Suppressor macrophage (primary cell): ENCODE data around the gene FBXW5.

ENCODE experiments used
- DNase-seq, 4 experiments: peaks; one replicate each; pipeline ENCODE4 v3.0.0-alpha.2; 2020 to 2022

FBXW5 gene

DNA sequence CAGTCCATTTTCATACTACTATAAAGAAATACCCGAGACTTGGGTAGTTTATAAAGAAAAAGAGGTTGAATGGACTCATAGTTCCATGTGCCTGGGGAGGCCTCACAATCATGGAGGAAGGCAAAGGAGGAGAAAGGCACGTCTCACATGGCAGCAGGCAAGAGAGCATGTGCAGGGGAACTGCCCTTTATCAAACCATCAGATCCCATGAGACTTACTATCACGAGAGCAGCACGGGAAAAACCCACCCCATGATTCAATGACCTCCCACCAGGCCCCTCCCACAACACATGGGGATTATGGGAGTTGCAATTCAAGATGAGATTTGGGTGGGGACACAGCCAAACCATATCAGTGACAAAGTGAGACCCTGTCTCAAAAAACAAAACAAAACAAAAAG lies 38.3 kb downstream of the FBXW5 start:
- DNase-seq = no peak

GRCh38 chr9:136903041-136903554 lies 41.4 kb downstream of the FBXW5 start:
- DNase-seq = no peak

GRCh38 chr9:136902259-136902821 lies 42.2 kb downstream of the FBXW5 start:
- DNase-seq = peak; percentile 33 to 79 (median 50)

GRCh38 chr9:136901516-136902258 lies 42.9 kb downstream of the FBXW5 start:
- DNase-seq = peak in 2 of 4 experiments; percentile 31 to 46

DNA sequence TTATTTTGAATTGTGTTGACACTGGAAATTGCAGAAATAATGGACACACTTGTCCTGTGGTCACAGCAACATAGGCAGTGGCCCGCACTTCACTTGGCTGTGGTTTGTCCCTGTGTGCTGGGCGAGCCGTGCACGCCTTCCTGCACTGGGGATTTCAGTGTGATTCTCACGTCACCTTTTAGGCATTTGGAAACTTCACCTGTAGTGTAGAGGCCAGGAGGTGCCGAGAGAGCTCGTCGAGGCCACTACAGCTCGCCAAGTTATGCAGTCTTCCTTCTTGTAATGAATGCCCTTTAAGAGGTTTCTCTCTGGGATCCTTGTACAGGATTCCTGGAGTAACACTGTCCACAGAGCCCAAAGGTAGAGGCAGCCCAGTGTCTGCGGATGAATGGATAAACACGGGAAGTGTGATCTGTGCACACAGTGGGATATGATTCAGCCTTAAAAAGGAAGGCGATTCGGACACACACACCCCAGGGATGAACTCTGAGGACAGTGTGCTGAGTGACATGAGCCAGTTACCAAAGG lies 43.5 kb downstream of the FBXW5 start:
- no peak for DNase-seq

DNA sequence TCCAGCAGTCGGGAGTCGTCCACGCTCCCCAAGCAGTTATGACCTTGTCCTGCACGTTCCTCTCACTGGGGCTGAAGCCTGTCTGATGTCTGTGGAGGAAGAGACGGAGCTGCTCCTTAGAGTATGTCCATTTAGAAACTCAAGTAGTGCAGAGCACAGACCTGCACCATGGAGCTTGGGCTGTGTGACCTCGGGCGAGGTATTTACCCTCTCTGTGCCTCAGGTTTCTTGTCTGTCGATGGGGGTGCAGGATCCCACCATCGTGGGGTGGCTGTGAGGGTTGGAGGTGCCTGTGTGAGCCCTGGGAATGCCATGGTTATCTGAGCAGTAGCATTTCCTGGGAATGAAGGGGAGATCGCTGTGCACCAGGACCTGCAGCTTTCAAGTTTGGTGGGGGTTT lies 44.0 kb downstream of the FBXW5 start:
- no peak for DNase-seq

DNA sequence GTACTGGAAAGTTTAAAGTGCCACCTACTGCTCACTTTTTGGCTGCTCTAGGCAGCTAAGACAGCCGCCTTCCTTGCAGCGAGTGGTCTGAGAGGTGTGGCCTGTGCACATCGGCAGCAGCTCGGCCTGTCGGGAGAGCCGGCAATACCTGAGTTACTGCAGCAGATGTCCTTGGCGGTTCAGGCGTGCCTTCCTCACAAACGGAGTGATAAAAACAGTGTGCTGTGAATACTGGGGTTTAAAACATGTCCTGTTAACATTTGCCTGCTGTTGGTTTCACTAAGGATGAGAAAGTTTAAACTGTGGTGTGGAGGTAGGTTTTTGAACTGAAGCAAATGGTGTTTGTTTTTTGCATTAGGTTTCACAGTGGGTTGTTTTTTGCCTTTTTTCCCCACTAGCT lies 45.3 kb downstream of the FBXW5 start:
- DNase-seq = no peak

DNA sequence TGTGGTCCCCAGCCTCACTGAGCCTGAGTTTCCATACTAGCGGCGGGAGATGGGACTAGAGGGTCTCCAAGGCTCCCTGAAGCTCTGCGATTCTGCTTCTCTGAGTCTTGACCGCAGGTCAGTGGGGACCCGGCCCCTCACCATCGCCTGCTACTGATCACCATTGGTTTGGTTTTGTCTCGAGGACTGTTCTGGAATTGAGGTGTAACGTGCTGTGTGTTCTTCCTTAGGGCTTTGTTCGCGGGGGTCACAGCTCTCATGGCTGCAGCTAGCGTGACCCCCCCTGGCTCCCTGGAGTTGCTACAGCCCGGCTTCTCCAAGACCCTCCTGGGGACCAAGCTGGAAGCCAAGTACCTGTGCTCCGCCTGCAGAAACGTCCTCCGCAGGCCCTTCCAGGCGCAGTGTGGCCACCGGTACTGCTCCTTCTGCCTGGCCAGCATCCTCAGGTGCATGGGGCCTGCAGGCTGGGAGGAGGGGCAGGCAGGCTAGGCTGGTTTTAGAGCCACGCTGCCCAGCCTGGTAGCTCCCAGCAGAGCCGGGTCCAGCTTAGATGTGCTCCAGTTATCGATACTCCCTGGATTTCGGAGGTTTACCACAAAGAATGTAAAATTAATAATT lies 45.9 kb downstream of the FBXW5 start:
- DNase-seq = no peak

DNA sequence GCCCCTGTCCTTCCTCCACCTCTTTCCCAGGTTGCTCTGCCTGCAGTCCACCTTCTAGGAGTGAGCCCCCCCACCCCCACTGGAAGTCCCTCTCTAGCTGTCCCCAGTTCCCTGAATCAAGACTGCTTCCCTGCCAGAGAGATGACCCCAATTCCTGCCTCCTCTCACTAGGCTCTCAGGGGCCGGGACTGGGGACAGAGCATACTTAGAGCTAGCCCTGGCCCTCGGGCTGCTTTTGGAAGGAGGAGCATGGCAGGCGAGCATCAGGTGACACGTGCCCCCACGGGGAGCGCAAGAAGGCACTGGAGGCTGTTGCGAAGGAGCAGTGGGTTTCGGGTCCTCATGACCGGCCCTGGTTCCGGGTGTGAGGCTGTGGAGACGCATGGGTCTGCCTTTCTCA lies 48.5 kb downstream of the FBXW5 start:
- DNase-seq = no peak

GRCh38 chr9:136890661-136891060 lies 53.9 kb downstream of the FBXW5 start:
- no peak for DNase-seq
